CD8-positive, alpha-beta memory T cell (primary cell): ENCODE data around the gene VDR. TPM values are rescaled to one million over a fixed set of nuclear protein-coding genes. Genes with fewer than 3 reads are reported as not detected.

ENCODE experiments used
- CTCF ChIA-PET: fragments of 350-600 bp; sonication (Branson Sonifier 250); formaldehyde crosslinking; loops from one replicate; lab custom pipeline; 2021; ENCODE audit warnings: antibody characterized with exemption; lab: Charles Lee
- POLR2A ChIA-PET: fragments of 350-600 bp; sonication (Branson Sonifier 250); formaldehyde crosslinking; loops from one replicate; lab custom pipeline; 2021; ENCODE audit warnings: antibody characterized with exemption; lab: Charles Lee
- DNase-seq, 5 donors: peaks; one replicate each; pipeline versions ENCODE4 v3.0.0 to v3.0.0-alpha.2; 2020 to 2022; ENCODE audit warnings: mixed read lengths in 1 of 5
- H3K27ac ChIP-seq: one replicate; pipeline ENCODE4 v1.7.0; 2013; ENCODE audit warnings: low read depth, mild to moderate bottlenecking, low read length, moderate library complexity
- H3K27me3 ChIP-seq: 2 replicates; pipeline ENCODE4 v1.7.0; 2013; ENCODE audit warnings: low read length, mild to moderate bottlenecking; ENCODE audit not compliant: insufficient read depth, poor library complexity, severe bottlenecking
- H3K36me3 ChIP-seq: 2 replicates; pipeline ENCODE4 v1.7.0; 2013; ENCODE audit warnings: mild to moderate bottlenecking, low read length, moderate library complexity; ENCODE audit not compliant: insufficient read depth
- H3K4me1 ChIP-seq: 2 replicates; pipeline ENCODE4 v1.7.0; 2013; ENCODE audit warnings: mild to moderate bottlenecking, low read length, moderate library complexity; ENCODE audit not compliant: insufficient read depth
- H3K4me3 ChIP-seq: 2 replicates; pipeline ENCODE4 v1.7.0; 2013; ENCODE audit warnings: mild to moderate bottlenecking, low read length
- H3K9me3 ChIP-seq: 2 replicates; pipeline ENCODE4 v1.7.0; 2013; ENCODE audit warnings: mild to moderate bottlenecking, low read length
- H3K27ac Mint-ChIP-seq, 8 donors: one replicate each; pipeline ENCODE4 v1.8.0; 2020 to 2021; ENCODE audit warnings: mixed read lengths in 8 of 8, mild to moderate bottlenecking in 6 of 8, inconsistent platforms in 3 of 8, moderate library complexity in 3 of 8
- H3K27me3 Mint-ChIP-seq, 2 donors: one replicate each; pipeline ENCODE4 v1.8.0; 2020 to 2021; ENCODE audit warnings: mixed read lengths in 2 of 2, mild to moderate bottlenecking in 1 of 2, moderate library complexity in 1 of 2
- H3K36me3 Mint-ChIP-seq, 3 donors: one replicate each; pipeline ENCODE4 v1.8.0; 2020 to 2021; ENCODE audit warnings: mixed read lengths in 3 of 3, inconsistent platforms in 1 of 3, mild to moderate bottlenecking in 1 of 3
- H3K4me1 Mint-ChIP-seq, 3 donors: one replicate each; pipeline ENCODE4 v1.8.0; 2020 to 2021; ENCODE audit warnings: mixed read lengths in 3 of 3, inconsistent platforms in 1 of 3, mild to moderate bottlenecking in 1 of 3
- H3K4me3 Mint-ChIP-seq, 7 donors: one replicate each; pipeline ENCODE4 v1.8.0; 2020 to 2021; ENCODE audit warnings: mixed read lengths in 7 of 7, mild to moderate bottlenecking in 6 of 7, moderate library complexity in 4 of 7, inconsistent platforms in 2 of 7
- H3K9me3 Mint-ChIP-seq, 5 donors: one replicate each; pipeline ENCODE4 v1.8.0; 2020 to 2022; ENCODE audit warnings: mixed read lengths in 5 of 5, mild to moderate bottlenecking in 3 of 5, moderate library complexity in 2 of 5, inconsistent platforms in 1 of 5
- polyA plus RNA-seq: library from polyadenylated mRNA; unstranded; fragments of 300-500 nt; fragmentation: Illumina TruSeq; gene quantifications from one replicate; pipeline ENCODE4 v1.2.3, GENCODE V29; 2021
- total RNA-seq, 2 experiments: library from RNA; stranded (reverse); gene quantifications; one replicate each; pipeline ENCODE4 v1.2.3, GENCODE V29; 2021

Gene VDR
- total and polyA plus RNA-seq, 3 experiments from 2014 or later: 0.54 to 83.4 (median 79.6) TPM

- Mint-ChIP-seq H3K4me3 (peak overlapping the region in 4 of 7 donors; percentile 3 to 41 (median 28)), H3K4me1 (peaks cover 39 to 70% (median 60%) of the 10 kb centered on the region in 3 donors), H3K27ac (peak overlapping the region; percentile 40 to 95 (median 84)), H3K9me3 (no peaks in the 10 kb centered on the region), H3K36me3 (no peaks in the 10 kb centered on the region), H3K27me3 (no peaks in the 10 kb centered on the region)
- CTCF ChIA-PET: interaction anchor here (0.9 to 17.5 kb wide), 14 partner anchors 10 to 129 kb away, joined by 3 to 452 read pairs (median 6); partner anchors contain the start of genes HDAC7, SLC48A1 and TMEM106C
- Histone ChIP-seq H3K9me3 (no peaks in the 10 kb centered on the region), H3K36me3 (no peaks in the 10 kb centered on the region), H3K27me3 (no peaks in the 10 kb centered on the region), H3K27ac (no peak overlapping the region), H3K4me1 (peaks cover 67% of the 10 kb centered on the region), H3K4me3 (no peak overlapping the region)
- POLR2A ChIA-PET: interaction anchor here (1.8 to 2.5 kb wide), 3 partner anchors 13 to 24 kb away, joined by 8 read pairs; partner anchors contain the start of gene HDAC7
- no peak for DNase-seq
Measured at GRCh38 chr12:47834199-47834903, 70.4 kb downstream of the VDR start.

DNA sequence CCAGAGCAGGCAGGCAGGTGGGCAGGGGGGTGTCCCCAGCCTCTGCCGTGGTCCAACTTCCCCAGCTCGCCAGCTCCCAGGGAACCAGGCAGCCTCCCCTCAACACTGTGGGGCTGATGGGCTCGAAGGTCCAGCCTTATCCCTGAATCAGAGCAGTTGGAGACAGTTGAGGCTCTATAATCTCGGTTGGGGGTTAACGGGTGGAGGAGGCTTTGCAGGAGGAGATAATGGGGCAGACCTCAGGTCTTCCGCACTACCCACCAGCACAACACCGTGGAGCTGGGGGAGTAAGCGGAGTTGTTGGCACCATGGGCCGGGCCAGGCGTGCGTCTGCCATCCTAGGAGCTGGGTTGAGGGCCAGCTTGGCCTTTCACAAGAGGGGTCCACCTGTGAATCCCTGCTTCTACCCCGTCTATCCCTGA, 71.2 kb downstream of the VDR start:
- H3K36me3 ChIP-seq: no peaks in the 10 kb centered on the region
- H3K9me3 ChIP-seq: no peaks in the 10 kb centered on the region
- H3K36me3 Mint-ChIP-seq: no peaks in the 10 kb centered on the region
- no peaks in the 10 kb centered on the region for H3K27me3 ChIP-seq
- ChIA-PET POLR2A (interaction anchor here (0.8 to 2.5 kb wide), 7 partner anchors 9 to 126 kb away, joined by 3 to 13 read pairs (median 8); partner anchors contain the start of gene HDAC7), CTCF (interaction anchor here (0.9 to 17.5 kb wide), 11 partner anchors 11 to 130 kb away, joined by 3 to 452 read pairs (median 9); partner anchors contain the start of genes HDAC7, SLC48A1 and TMEM106C)
- H3K4me3 ChIP-seq: peak overlapping the region; percentile 25
- peaks cover 44 to 75% (median 65%) of the 10 kb centered on the region in 3 donors for H3K4me1 Mint-ChIP-seq
- peak overlapping the region; percentile 39 to 95 (median 88) for H3K27ac Mint-ChIP-seq
- H3K4me1 ChIP-seq: peaks cover 73% of the 10 kb centered on the region
- no peaks in the 10 kb centered on the region for H3K27me3 Mint-ChIP-seq
- H3K4me3 Mint-ChIP-seq: peak overlapping the region in 4 of 7 donors; percentile 64 to 80 (median 67)
- peak overlapping the region; percentile 17 for H3K27ac ChIP-seq
- no peak for DNase-seq
- no peaks in the 10 kb centered on the region for H3K9me3 Mint-ChIP-seq

DNA sequence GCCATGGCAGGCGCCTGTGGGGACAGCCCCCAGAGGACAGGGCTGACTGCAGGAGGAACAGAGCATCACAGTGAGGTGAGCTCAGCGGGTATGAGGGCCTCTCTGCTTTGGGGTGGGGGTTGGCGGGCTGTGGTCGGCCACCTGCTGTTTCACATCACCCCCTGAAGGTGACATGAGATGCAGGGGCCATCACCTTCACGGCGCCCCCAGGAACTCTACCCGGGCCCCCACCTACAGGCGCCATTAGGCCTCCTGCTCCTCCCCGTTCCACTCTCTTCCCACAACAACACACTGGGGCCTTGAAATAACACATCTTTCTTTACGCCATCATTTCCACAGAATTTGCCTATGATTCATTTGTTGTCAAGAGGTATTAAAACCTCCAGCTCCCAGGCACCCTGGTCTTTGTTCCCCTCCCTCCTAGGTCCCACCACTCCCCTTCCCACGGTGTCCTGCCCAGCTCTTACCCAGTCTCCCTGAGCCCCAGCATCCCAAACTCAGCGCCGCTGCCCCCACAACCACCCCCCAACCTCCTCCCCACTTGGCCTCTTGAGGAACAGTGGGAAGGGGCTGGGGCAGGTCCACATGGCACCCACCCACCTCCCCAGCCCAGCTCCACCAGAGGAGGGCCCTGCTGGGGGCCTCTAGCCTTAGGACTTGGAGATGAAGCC, 72.4 kb downstream of the VDR start:
- Histone ChIP-seq H3K4me3 (peak overlapping the region; percentile 25), H3K27me3 (no peaks in the 10 kb centered on the region), H3K4me1 (peaks cover 76% of the 10 kb centered on the region), H3K9me3 (no peaks in the 10 kb centered on the region), H3K36me3 (no peaks in the 10 kb centered on the region), H3K27ac (peak overlapping the region; percentile 17)
- CTCF ChIA-PET: interaction anchor here (2.1 to 17.5 kb wide), 7 partner anchors 21 to 117 kb away, joined by 5 to 452 read pairs (median 147); partner anchors contain the start of genes HDAC7 and SLC48A1
- Mint-ChIP-seq H3K27ac (peak overlapping the region; percentile 78 to 91 (median 86)), H3K9me3 (no peaks in the 10 kb centered on the region), H3K4me1 (peaks cover 43 to 73% (median 66%) of the 10 kb centered on the region in 3 donors), H3K27me3 (no peaks in the 10 kb centered on the region), H3K36me3 (no peaks in the 10 kb centered on the region), H3K4me3 (peak overlapping the region in 6 of 7 donors; percentile 37 to 80 (median 54))
- DNase-seq: peak in 2 of 5 donors; percentile 47 to 62
- POLR2A ChIA-PET: interaction anchor here (0.8 to 2.5 kb wide), 7 partner anchors 8 to 125 kb away, joined by 3 to 13 read pairs (median 8); partner anchors contain the start of gene HDAC7

- no peak for DNase-seq
- no peaks in the 10 kb centered on the region for H3K9me3 Mint-ChIP-seq
- no peaks in the 10 kb centered on the region for H3K36me3 ChIP-seq
- H3K4me1 Mint-ChIP-seq: peaks cover 56 to 80% (median 76%) of the 10 kb centered on the region in 3 donors
- no peaks in the 10 kb centered on the region for H3K36me3 Mint-ChIP-seq
- ChIA-PET CTCF (interaction anchor here (0.9 to 17.5 kb wide), 4 partner anchors 9 to 88 kb away, joined by 3 to 452 read pairs (median 100); partner anchors contain the start of gene HDAC7), POLR2A (interaction anchor here (0.9 kb wide), 1 partner anchor 12 kb away, joined by 3 read pairs; no protein-coding TSS in a partner anchor)
- peak overlapping the region; percentile 34 for H3K27ac ChIP-seq
- no peaks in the 10 kb centered on the region for H3K27me3 ChIP-seq
- H3K9me3 ChIP-seq: no peaks in the 10 kb centered on the region
- H3K4me1 ChIP-seq: peaks cover 94% of the 10 kb centered on the region
- no peak overlapping the region for H3K4me3 ChIP-seq
- no peaks in the 10 kb centered on the region for H3K27me3 Mint-ChIP-seq
- H3K4me3 Mint-ChIP-seq: no peak overlapping the region
- no peak overlapping the region for H3K27ac Mint-ChIP-seq
Measured at GRCh38 chr12:47829584-47829983, 75.2 kb downstream of the VDR start.

GRCh38 chr12:47828976-47829482, 75.8 kb downstream of the VDR start:
- H3K4me1 ChIP-seq: peaks cover 94% of the 10 kb centered on the region
- ChIA-PET POLR2A (interaction anchor here (0.9 to 1.1 kb wide), 2 partner anchors 12 to 85 kb away, joined by 3 read pairs; no protein-coding TSS in a partner anchor), CTCF (interaction anchor here (0.8 to 17.5 kb wide), 6 partner anchors 10 to 87 kb away, joined by 3 to 452 read pairs (median 18); partner anchors contain the start of gene HDAC7)
- Mint-ChIP-seq H3K9me3 (no peaks in the 10 kb centered on the region), H3K4me3 (no peak overlapping the region), H3K4me1 (peaks cover 56 to 80% (median 76%) of the 10 kb centered on the region in 3 donors), H3K27ac (peak overlapping the region in 1 of 8 donors; percentile 61), H3K36me3 (no peaks in the 10 kb centered on the region), H3K27me3 (no peaks in the 10 kb centered on the region)
- H3K9me3 ChIP-seq: no peaks in the 10 kb centered on the region
- no peaks in the 10 kb centered on the region for H3K36me3 ChIP-seq
- H3K4me3 ChIP-seq: no peak overlapping the region
- no peak for DNase-seq
- no peak overlapping the region for H3K27ac ChIP-seq
- no peaks in the 10 kb centered on the region for H3K27me3 ChIP-seq

DNA sequence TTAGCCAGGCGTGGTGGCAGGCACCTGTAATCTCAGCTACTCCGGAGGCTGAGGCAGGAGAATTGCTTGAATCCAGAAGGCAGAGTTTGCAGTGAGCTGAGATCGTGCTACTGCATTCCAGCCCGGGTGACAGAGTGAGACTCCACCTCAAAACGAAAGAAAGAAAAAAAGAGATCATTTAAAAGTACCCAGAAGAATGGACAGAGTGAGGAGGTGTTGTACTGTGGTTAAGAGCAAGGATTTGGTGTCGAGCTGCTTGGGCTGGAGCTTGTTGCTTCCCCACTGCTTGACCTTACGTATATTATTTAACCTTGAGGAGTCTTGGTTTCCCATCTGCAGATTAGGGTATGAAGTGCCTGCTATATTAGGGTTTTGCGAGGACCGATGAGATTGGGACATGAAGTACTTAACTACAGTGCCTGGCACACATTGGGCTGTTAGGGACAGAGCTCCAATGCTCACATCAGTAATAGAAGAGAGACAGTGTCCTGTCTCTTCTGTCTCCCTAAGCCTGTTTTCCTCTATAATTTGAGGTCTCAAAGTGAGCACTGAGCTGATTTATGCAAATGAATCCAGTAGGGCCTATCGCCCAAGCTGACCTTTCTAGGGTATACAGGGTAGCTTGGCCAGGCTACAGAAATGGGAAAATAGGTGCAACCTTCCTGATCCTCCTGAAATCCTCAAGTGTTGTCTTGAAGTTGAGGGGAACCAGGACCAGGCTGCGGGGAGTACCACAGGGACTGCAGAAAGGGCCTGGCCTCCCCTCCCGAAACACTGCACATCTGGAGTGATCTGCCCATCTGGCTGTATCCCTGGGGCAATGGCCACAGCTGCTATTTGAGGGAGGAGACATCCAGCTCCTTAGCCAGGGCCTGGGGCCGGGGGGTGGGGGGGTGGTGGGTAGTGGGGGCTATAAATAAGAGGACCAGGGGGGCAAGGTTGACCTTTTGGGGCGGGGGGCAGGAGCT, 76.5 kb downstream of the VDR start:
- H3K27ac ChIP-seq: peak overlapping the region; percentile 28
- no peak overlapping the region for H3K4me3 Mint-ChIP-seq
- no peaks in the 10 kb centered on the region for H3K36me3 Mint-ChIP-seq

More for the DNA sequence above, 76.5 kb downstream of the VDR start:
- DNase-seq: no peak
- no peaks in the 10 kb centered on the region for H3K9me3 ChIP-seq
- ChIA-PET CTCF (interaction anchor here (0.8 to 17.5 kb wide), 11 partner anchors 10 to 113 kb away, joined by 3 to 452 read pairs (median 5); partner anchors contain the start of gene HDAC7), POLR2A (interaction anchor here (0.7 to 2.3 kb wide), 4 partner anchors 10 to 84 kb away, joined by 3 to 6 read pairs (median 3); no protein-coding TSS in a partner anchor)
- peaks cover 94% of the 10 kb centered on the region for H3K4me1 ChIP-seq
- H3K36me3 ChIP-seq: no peaks in the 10 kb centered on the region
- H3K4me3 ChIP-seq: peak overlapping the region; percentile 12
- peaks cover 56 to 80% (median 76%) of the 10 kb centered on the region in 3 donors for H3K4me1 Mint-ChIP-seq
- no peaks in the 10 kb centered on the region for H3K9me3 Mint-ChIP-seq
- no peaks in the 10 kb centered on the region for H3K27me3 Mint-ChIP-seq
- peak overlapping the region in 3 of 8 donors; percentile 23 to 74 (median 35) for H3K27ac Mint-ChIP-seq
- H3K27me3 ChIP-seq: no peaks in the 10 kb centered on the region
